ENCODE data around the gene NUDT7.

Gene NUDT7

DNA sequence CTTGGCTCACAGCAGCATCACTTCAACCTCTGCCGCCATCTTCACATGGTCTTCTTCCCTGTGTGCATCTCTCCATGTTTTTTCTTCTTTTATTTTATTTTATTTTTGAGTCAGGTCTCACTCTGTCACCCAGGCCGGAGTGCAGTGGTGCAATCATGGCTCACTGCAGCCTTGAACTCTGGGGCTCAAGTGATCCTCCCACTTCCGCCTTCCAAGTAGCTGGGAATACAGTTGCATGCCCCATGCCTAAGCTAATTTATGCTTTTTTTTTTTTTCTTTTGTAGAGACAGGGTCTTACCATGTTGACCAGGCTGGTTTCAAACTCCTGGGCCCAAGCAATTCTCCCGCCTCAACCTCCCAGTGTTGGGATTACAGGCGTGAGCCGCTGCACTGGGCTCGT is 1.9 kb downstream of the NUDT7 start:
- DNase-seq (ENCODE audit: low spot score) = no peak

GRCh38 chr16:77729951-77730350 is 7.6 kb downstream of the NUDT7 start:
- no peak for DNase-seq (ENCODE audit: low spot score)

DNA sequence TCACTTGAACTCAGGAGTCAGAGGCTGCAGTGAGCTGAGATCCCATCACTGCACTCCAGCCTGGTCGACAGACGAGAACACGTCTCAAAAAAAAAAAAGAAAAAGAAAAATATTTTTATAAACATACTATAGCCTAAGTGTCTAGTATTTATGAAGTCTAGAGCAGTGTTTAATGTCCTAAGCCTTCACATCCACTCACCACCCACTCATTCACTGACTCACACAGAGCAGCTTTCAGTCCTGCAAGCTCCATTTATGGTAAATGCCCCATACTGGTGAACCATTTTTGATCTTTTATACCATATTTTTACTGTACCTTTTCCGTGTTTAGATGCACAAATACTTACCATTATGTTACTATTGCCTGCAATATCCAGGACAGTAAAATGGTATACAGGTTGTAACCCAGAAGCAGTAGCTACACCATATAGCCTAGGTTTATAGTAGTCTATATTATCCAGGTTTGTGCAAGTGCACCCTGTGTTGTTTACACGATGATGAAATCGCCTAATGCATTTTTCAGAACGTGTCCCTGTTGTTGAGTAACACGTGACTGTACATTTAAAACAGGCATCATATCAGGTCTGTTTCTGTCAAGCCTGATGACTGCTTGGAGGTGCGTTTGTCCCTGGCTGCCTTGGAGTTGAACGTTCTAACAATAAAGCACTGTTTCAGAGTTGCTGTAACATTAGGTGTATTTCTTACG is 10.1 kb downstream of the NUDT7 start:
- DNase-seq (ENCODE audit: low spot score) = no peak

GRCh38 chr16:77736879-77737278 is 14.6 kb downstream of the NUDT7 start:
- DNase-seq (ENCODE audit: low spot score) = no peak

DNA sequence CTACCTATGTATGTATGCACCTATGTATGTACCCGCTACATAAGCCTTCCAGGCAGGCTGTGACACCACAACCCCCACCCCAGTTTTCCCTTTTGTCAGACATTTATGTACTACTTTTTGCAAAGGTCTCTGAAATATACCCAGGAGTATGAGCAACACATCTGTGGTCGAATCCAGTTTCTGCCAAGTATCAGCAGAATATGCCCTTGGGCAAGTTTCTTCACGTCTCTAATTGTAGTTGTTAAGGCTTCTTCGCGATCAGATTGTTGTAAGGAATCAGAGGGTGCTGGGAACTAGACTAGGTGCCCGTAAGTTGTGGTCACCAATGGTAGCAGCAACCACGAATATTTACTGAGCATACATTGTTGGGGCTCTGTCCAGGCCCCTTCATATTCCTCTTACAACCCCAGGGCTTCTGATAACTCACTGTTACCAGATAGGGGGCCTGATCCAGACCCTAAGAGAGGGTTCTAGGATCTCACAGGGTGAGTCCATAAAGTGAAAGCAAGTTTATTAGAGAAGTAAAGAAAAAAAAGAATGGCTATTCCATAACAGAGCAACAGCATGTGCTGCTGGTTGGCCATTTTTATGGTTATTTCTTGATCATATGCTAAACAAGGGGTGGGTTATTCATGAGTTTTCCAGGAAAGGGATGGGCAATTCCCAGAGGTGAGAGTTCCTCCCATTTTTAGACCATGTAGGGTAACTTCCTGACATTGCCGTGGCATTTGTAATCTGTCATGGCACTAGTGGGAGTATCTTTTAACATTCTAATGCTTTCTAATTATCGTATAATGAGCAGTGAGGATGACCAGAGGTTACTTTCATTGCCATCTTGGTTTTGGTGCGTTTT is 16.6 kb downstream of the NUDT7 start:
- no peak for DNase-seq (ENCODE audit: low spot score)

- no peak for DNase-seq (ENCODE audit: low spot score)
These were observed 17.2 kb downstream of the NUDT7 start for GRCh38 chr16:77739559-77739892.

DNA sequence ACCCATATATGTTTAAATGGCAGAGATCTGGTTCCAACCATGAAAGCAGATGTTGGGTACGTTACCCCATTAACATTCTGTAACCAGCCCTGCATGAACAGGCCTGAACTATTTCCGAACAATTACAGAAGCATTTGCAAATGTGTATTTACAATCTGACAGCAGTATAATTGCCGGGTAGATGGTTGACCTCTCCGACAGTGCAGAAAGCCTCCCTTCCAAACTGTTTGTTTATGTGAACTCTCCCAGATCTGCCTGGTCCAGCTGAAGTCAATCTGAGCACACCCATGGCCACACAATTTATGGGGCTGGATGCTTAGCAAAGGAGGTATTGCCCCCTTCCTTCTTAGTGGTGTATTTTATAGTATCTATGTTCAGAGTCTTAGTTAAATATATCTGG is 21.8 kb downstream of the NUDT7 start:
- no peak for DNase-seq (ENCODE audit: low spot score)

- DNase-seq (ENCODE audit: low spot score) = no peak
These were observed 23.7 kb downstream of the NUDT7 start for GRCh38 chr16:77745972-77746371.

- no peak for DNase-seq (ENCODE audit: low spot score)
These were observed 26.2 kb downstream of the NUDT7 start for GRCh38 chr16:77748421-77749005.

- no peak for DNase-seq (ENCODE audit: low spot score)
These were observed 27.1 kb downstream of the NUDT7 start for GRCh38 chr16:77749415-77749814.

DNA sequence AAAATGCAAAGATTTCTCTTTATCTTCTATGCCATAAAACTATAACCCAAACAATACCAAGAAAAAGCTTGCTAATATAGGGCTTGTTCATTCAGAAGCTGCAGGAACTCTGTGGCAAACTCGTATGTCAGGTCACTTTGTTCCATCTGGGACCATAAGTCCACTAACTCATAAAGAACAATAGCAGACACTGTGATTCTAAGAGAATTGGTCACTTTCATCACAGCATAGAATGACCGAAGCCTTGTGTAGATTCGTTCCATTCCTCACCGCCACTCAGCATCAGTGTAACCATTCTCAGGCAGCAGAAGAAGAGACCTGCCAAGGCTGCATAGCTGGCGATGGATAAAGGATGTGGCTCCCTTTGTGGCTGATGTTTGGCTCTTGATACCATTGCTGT is 35.7 kb downstream of the NUDT7 start:
- DNase-seq (ENCODE audit: low spot score) = no peak

- DNase-seq (ENCODE audit: low spot score) = no peak
These were observed 36.2 kb downstream of the NUDT7 start for GRCh38 chr16:77758508-77758907.

- DNase-seq (ENCODE audit: low spot score) = no peak
These were observed 36.9 kb downstream of the NUDT7 start for GRCh38 chr16:77759201-77759600.

DNA sequence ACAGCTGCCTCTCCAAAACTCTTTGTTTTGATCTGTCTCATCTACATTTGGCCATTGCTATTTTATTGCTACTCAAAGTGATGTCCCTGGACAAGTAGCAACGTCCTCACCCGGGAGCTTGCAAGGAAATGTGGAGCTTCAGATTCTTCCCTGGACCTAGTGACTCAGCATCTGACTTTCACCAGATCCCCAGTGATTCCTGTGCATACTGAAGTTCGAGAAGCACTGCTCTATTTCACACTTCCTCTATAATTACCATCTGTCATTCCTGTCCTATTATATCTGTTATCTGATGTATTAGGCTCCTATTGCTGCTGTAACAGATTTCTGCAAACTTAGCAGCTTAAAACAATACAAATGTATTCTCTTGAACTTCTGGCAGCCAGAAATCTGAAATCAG is 37.5 kb downstream of the NUDT7 start:
- DNase-seq (ENCODE audit: low spot score) = no peak

DNA sequence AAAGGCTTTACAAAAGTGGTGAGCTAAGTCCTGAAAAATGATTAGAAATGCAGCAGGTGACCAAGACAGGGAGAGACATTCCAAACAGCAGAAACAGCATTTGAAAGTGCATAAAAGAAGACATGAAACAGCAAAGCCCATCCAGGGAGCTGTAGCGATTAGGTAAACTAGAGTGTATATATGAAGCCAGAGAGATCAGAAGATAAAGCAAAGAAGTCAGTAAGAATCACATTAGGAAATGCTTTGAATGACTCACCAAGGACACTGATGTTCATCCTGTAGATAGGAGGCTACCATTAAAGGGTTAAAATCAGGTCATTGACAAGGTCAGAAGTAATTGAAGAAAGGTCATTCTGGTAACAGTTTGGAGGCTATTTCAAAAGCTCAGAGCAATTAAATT is 38.5 kb downstream of the NUDT7 start:
- DNase-seq (ENCODE audit: low spot score) = no peak

DNA sequence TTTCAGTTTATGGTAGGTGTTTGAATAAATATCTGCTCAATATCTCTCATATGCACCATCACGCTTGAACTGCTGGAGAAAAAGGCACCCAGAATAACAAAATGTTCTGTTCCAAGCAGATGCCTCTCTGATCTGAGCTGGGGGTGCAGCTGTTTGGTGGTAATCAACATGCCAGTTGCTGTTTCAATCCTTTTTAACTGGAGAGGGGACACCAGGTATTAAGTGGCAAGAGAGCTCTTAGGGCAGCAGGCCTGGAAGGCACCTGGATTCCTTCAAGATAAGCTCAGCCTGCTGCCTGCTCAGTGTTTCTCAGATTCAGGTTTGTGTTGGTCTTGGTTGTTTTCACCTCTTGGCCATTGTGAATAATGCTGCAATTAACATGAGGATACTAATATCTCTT is 38.9 kb downstream of the NUDT7 start:
- DNase-seq (ENCODE audit: low spot score) = no peak

DNA sequence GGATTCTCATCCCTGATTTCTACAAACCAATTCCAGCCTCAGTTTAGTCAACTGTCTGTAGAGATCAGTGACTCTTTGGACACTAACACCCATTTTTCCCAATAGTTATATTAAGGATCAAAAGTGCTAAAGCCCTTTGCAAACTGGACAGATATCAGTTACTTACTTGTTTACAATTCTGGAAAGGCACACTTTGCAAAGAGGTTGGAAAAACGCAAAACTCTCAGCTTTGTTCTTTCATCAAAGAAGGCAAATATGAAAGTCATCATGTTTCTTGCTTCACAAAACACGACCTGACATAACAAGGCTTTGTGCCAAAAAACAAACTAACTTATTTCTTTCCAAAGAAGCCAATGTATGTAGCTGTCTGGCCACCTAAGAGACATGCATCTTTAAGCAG is 39.9 kb downstream of the NUDT7 start:
- no peak for DNase-seq (ENCODE audit: low spot score)

GRCh38 chr16:77763994-77764393 is 41.7 kb downstream of the NUDT7 start:
- no peak for DNase-seq (ENCODE audit: low spot score)

GRCh38 chr16:77767211-77767610 is 44.9 kb downstream of the NUDT7 start:
- no peak for DNase-seq (ENCODE audit: low spot score)

GRCh38 chr16:77767826-77768225 is 45.5 kb downstream of the NUDT7 start:
- no peak for DNase-seq (ENCODE audit: low spot score)

- DNase-seq (ENCODE audit: low spot score) = no peak
These were observed 53.9 kb downstream of the NUDT7 start for GRCh38 chr16:77775911-77776909.

GRCh38 chr16:77777745-77778144 is 55.4 kb downstream of the NUDT7 start:
- DNase-seq (ENCODE audit: low spot score) = no peak

Data from hematopoietic multipotent progenitor cell treated with erythropoietin and hydrocortisone succinate and interleukin-3 and kit ligand, for 17 days (in vitro differentiated cells).